ENCODE data around the gene CLTCL1. TPM values are rescaled to one million over a fixed set of nuclear protein-coding genes. Genes with fewer than 3 reads are reported as not detected.

The CLTCL1 gene
- total RNA-seq, 2 donors from 2014 or later = 0.66 to 2.3 TPM

GRCh38 chr22:19187716-19188563 lies 103.6 kb downstream of the CLTCL1 start:
- TF ChIP-seq CTCF (IDR thresholded peaks at IDR 0.05) (no peak), POLR2A (IDR thresholded peaks at IDR 0.05) (no peak)
- no peak for DNase-seq
- intact Hi-C loops (cut with DNase I) = loop anchor here (10.0 kb wide), 1 partner anchor 97 kb away; no protein-coding TSS in a partner anchor

DNA sequence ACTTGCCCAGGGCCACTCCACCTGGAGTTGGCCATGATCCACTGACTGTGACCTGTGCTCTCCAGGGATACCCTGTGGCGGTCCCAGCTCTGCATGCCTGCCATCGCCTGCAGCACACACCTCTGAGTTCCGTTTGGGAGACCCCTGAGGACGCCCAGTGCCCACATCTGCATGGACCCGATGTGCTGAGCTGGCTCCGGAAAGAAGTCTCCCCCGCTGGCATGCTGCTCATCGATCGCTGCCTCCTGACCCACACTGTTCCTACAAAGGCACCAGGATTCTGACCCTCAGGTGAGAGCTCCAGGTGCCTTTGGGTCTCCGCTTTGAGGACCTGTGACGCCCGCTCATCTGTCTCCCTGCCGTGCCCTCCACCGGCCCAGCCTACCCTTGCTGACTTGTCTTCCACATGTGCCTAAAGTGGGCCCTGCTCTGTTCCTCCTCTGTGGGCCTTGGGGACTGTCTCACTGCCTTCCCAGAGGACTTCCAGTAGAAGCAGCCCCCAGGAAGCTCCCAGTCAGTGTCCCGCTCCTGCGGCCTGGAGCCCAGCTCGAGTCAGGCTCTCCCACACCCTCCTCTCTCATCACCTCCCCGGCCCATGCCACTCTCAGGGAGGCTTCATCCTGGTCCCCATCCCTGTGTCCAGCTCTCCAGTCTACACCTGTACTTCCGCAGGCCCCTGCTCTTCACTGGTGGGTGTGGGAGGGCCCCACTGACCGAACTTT lies 107.1 kb downstream of the CLTCL1 start:
- Histone ChIP-seq H3K27me3 (no peaks in the 10 kb centered on the region), H3K4me3 (no peak overlapping the region), H3K36me3 (replicated peaks in 1 of 2; ENCODE audit: insufficient read depth in 1 of 2, low read depth in 2 of 2) (no peaks in the 10 kb centered on the region), H3K4me1 (peaks cover 4% of the 10 kb centered on the region), H3K27ac (no peak overlapping the region), H3K9me3 (no peaks in the 10 kb centered on the region)
- TF ChIP-seq POLR2A (IDR thresholded peaks at IDR 0.05) = no peak
- no peak for TF ChIP-seq CTCF (IDR thresholded peaks at IDR 0.05)
- DNase-seq = no peak
- no peak for ATAC-seq
- 84 to 88% methylated on average over 20 of the region's 20 CpGs for WGBS, 2 donors
- intact Hi-C loops (cut with DNase I) = loop anchor here (10.0 kb wide), 1 partner anchor 100 kb away; no protein-coding TSS in a partner anchor

More at GRCh38 chr22:19187716-19188563, 103.6 kb downstream of the CLTCL1 start:
- 74 to 81% methylated on average over 5 to 6 of the region's 6 CpGs for WGBS, 2 donors
- ATAC-seq = no peak
- Histone ChIP-seq H3K36me3 (replicated peaks in 1 of 2; ENCODE audit: insufficient read depth in 1 of 2, low read depth in 2 of 2) (no peaks in the 10 kb centered on the region), H3K9me3 (no peaks in the 10 kb centered on the region), H3K4me3 (no peak overlapping the region), H3K27ac (no peak overlapping the region), H3K27me3 (no peaks in the 10 kb centered on the region), H3K4me1 (no peaks in the 10 kb centered on the region)

- Histone ChIP-seq H3K9me3 (no peaks in the 10 kb centered on the region), H3K4me1 (peaks cover 10% of the 10 kb centered on the region), H3K36me3 (replicated peaks in 1 of 2; ENCODE audit: insufficient read depth in 1 of 2, low read depth in 2 of 2) (no peaks in the 10 kb centered on the region), H3K27ac (no peak overlapping the region), H3K4me3 (no peak overlapping the region), H3K27me3 (no peaks in the 10 kb centered on the region)
- DNase-seq = no peak
- intact Hi-C loops (cut with DNase I) = loop anchor here (10.0 kb wide), 1 partner anchor 102 kb away; no protein-coding TSS in a partner anchor
- no peak for TF ChIP-seq CTCF (IDR thresholded peaks at IDR 0.05)
- no peak for TF ChIP-seq POLR2A (IDR thresholded peaks at IDR 0.05)
- 86% methylated on average over 9 of the region's 9 CpGs; no CpG with 5 or more reads in 1 of the 2 donors for WGBS, 2 donors
- no peak for ATAC-seq
These were observed 108.3 kb downstream of the CLTCL1 start for GRCh38 chr22:19183216-19183615.

- no peaks in the 10 kb centered on the region for H3K27me3 ChIP-seq
- no peaks in the 10 kb centered on the region for H3K9me3 ChIP-seq
- H3K36me3 ChIP-seq (replicated peaks in 1 of 2; ENCODE audit: insufficient read depth in 1 of 2, low read depth in 2 of 2) = no peaks in the 10 kb centered on the region
- no peak overlapping the region for H3K27ac ChIP-seq
- H3K4me3 ChIP-seq = no peak overlapping the region
- TF ChIP-seq POLR2A (IDR thresholded peaks at IDR 0.05) = no peak
- TF ChIP-seq CTCF (IDR thresholded peaks at IDR 0.05) = no peak
- no peak for ATAC-seq
- WGBS, 2 donors = 68 to 82% methylated on average over 4 to 9 of the region's 9 CpGs
- intact Hi-C loops (cut with DNase I) = loop anchor here (10.0 kb wide), 1 partner anchor 102 kb away; no protein-coding TSS in a partner anchor
- no peak for DNase-seq
- peaks cover 13% of the 10 kb centered on the region for H3K4me1 ChIP-seq
These were observed 108.9 kb downstream of the CLTCL1 start for GRCh38 chr22:19182472-19183157.
